T-helper 17 cell (primary cell): Measurements from ENCODE around the gene ARHGEF9. TPM values are rescaled to one million over a fixed set of nuclear protein-coding genes. Genes with fewer than 3 reads are reported as not detected.
A peak's percentile ranks its signal among the peaks of the same experiment; 100 is the strongest.

Experiments used
- ATAC-seq: fragments of 150-1000 bp; cut with Tn5 transposase; 2 replicates; pipeline ENCODE4 v1.10.0; 2021; ENCODE audit warnings: mild to moderate bottlenecking, moderate library complexity
- DNase-seq, 3 donors: peaks; one replicate each; pipeline versions ENCODE4 v3.0.0 to v3.0.0-alpha.2; 2020 to 2021
- H3K9me3 ChIP-seq: one replicate; pipeline ENCODE4 v1.7.0; 2013; ENCODE audit warnings: low read length, mild to moderate bottlenecking; ENCODE audit not compliant: control insufficient read depth, poor library complexity, severe bottlenecking
- H3K27ac Mint-ChIP-seq: one replicate; pipeline ENCODE4 v1.8.0; 2022; ENCODE audit warnings: mild to moderate bottlenecking, moderate library complexity, mixed read lengths
- H3K27me3 Mint-ChIP-seq: one replicate; pipeline ENCODE4 v1.8.0; 2022; ENCODE audit warnings: mixed read lengths
- H3K36me3 Mint-ChIP-seq: one replicate; pipeline ENCODE4 v1.8.0; 2022; ENCODE audit warnings: low read depth, mixed read lengths
- H3K4me1 Mint-ChIP-seq: one replicate; pipeline ENCODE4 v1.8.0; 2022; ENCODE audit warnings: mild to moderate bottlenecking, mixed read lengths
- H3K4me3 Mint-ChIP-seq: one replicate; pipeline ENCODE4 v1.8.0; 2022; ENCODE audit warnings: mild to moderate bottlenecking, moderate library complexity, mixed read lengths
- total RNA-seq, 4 donors: library from RNA in 2 of 4; stranded (reverse) in 2 of 4; gene quantifications; one replicate each; pipeline ENCODE4 v1.2.3 and lab custom pipeline; 2022 to 2026

The ARHGEF9 gene
- total RNA-seq, 2 donors from 2014 or later: 15.2 to 16.2 TPM

- no peaks in the 10 kb centered on the region for H3K36me3 Mint-ChIP-seq
- DNase-seq: no peak
- no peaks in the 10 kb centered on the region for H3K27me3 Mint-ChIP-seq
- H3K9me3 ChIP-seq: no peaks in the 10 kb centered on the region
- H3K27ac Mint-ChIP-seq: no peak overlapping the region
- H3K4me1 Mint-ChIP-seq: no peaks in the 10 kb centered on the region
- no peak overlapping the region for H3K4me3 Mint-ChIP-seq
- ATAC-seq: peak; percentile 48
These were observed 23.4 kb downstream of the ARHGEF9 start for GRCh38 chrX:63761639-63762038.

DNA sequence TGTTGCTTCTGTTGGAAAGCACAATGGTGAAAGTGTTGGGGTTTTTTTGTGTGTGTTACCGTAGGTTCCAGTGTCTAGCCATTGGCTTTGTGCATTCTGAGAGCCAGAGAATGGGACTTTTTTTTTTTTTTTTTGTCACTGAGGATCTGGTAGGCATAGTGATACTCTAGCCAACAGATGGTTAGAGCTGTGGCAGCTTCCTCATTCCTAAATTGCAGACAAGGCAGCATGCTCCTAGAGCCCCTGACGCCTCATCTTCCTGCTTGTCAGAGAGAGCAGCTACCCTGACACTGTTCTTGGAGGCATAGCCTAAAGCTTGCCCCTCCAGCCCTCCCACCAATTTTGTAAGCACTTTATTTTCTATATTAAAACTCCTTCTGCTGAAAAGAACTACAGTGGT lies 27.0 kb downstream of the ARHGEF9 start:
- Mint-ChIP-seq H3K4me1 (peaks cover 14% of the 10 kb centered on the region), H3K27ac (peak overlapping the region; percentile 67), H3K27me3 (no peaks in the 10 kb centered on the region), H3K4me3 (no peak overlapping the region), H3K36me3 (peaks cover 6% of the 10 kb centered on the region)
- H3K9me3 ChIP-seq: no peaks in the 10 kb centered on the region
- DNase-seq (no peak), ATAC-seq (no peak)

GRCh38 chrX:63755892-63756291 lies 29.1 kb downstream of the ARHGEF9 start:
- H3K27ac Mint-ChIP-seq: peak overlapping the region; percentile 97
- ATAC-seq (no peak), DNase-seq (no peak)
- peaks cover 6% of the 10 kb centered on the region for H3K36me3 Mint-ChIP-seq
- no peaks in the 10 kb centered on the region for H3K9me3 ChIP-seq
- peak overlapping the region; percentile 100 for H3K4me3 Mint-ChIP-seq
- H3K4me1 Mint-ChIP-seq: peaks cover 14% of the 10 kb centered on the region
- H3K27me3 Mint-ChIP-seq: no peaks in the 10 kb centered on the region

- H3K9me3 ChIP-seq: no peaks in the 10 kb centered on the region
- peak overlapping the region; percentile 97 for H3K27ac Mint-ChIP-seq
- H3K27me3 Mint-ChIP-seq: no peaks in the 10 kb centered on the region
- peak overlapping the region; percentile 100 for H3K4me3 Mint-ChIP-seq
- H3K4me1 Mint-ChIP-seq: peaks cover 17% of the 10 kb centered on the region
- H3K36me3 Mint-ChIP-seq: peaks cover 6% of the 10 kb centered on the region
- DNase-seq (peak; percentile 67 to 75 (median 75)), ATAC-seq (peak; percentile 96)
These were observed 30.0 kb downstream of the ARHGEF9 start for GRCh38 chrX:63754860-63755579.

GRCh38 chrX:63754136-63754859 lies 30.7 kb downstream of the ARHGEF9 start:
- peak overlapping the region; percentile 100 for H3K4me3 Mint-ChIP-seq
- ATAC-seq (peak; percentile 53), DNase-seq (peak in 2 of 3 donors; percentile 4 to 8)
- peak overlapping the region; percentile 97 for H3K27ac Mint-ChIP-seq
- H3K27me3 Mint-ChIP-seq: no peaks in the 10 kb centered on the region
- H3K9me3 ChIP-seq: no peaks in the 10 kb centered on the region
- peaks cover 19% of the 10 kb centered on the region for H3K4me1 Mint-ChIP-seq
- H3K36me3 Mint-ChIP-seq: peaks cover 6% of the 10 kb centered on the region

DNA sequence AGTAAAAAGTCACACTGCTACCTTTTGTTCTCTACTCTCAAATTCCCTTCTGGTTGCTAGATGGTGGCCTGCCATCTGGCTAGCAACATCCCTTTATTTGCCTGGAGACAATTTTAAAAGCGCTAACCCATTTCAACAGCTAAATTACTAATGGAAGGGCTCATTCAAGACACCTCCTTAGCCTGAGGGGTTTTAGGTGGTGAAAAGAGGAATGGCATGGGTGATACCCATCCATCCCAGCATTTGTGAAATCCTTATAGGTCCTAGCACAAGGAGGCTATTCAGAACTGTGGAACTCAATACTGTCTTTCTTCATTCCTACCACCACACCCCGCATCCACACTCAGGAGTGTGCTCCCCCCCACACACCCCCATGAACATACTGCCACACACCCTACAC lies 33.5 kb downstream of the ARHGEF9 start:
- Mint-ChIP-seq H3K36me3 (peaks cover 6% of the 10 kb centered on the region), H3K27ac (no peak overlapping the region), H3K4me3 (no peak overlapping the region), H3K27me3 (no peaks in the 10 kb centered on the region), H3K4me1 (peaks cover 23% of the 10 kb centered on the region)
- DNase-seq (no peak), ATAC-seq (no peak)
- no peaks in the 10 kb centered on the region for H3K9me3 ChIP-seq

GRCh38 chrX:63750811-63751210 lies 34.2 kb downstream of the ARHGEF9 start:
- no peak overlapping the region for H3K27ac Mint-ChIP-seq
- peaks cover 30% of the 10 kb centered on the region for H3K4me1 Mint-ChIP-seq
- DNase-seq (no peak), ATAC-seq (no peak)
- no peaks in the 10 kb centered on the region for H3K27me3 Mint-ChIP-seq
- H3K4me3 Mint-ChIP-seq: no peak overlapping the region
- peaks cover 6% of the 10 kb centered on the region for H3K36me3 Mint-ChIP-seq
- no peaks in the 10 kb centered on the region for H3K9me3 ChIP-seq

DNA sequence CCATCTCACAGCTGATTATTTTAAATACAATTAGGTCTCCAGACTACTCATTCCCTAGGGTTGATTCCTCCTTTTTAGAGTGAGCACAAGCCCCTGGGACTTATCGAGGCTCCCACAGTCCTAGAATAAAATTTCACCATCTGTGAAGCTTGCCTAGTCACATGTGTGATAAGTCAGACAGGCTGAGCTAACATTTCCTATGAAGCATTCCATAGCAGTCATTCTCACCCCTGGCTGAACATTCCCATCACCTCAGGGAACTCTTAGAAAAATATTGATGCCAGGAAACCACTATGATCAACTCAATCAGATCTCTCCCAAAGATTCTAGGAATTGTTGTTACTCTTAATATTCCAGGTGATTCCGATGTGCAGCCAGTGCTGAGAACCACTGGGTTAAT lies 37.7 kb downstream of the ARHGEF9 start:
- peaks cover 18% of the 10 kb centered on the region for H3K4me1 Mint-ChIP-seq

DNA sequence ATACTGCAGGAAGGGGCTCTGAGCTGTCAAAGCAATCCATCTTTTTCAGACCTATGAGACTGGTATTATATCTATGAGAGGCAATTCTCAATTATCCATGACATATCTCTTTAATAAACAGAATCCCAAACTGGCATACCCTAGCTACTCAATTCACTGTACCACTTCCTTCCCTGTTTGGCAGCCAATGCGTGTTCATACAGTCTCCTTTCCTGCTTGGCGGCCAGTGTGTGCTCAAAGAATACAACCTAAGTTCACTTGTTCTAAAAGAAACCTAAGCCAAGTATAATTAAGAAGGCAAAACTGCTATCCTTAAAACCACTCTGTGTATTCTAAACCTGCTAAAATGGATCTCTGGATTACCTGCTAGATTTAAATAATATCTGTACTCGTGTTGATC lies 38.3 kb downstream of the ARHGEF9 start:
- ATAC-seq (no peak), DNase-seq (no peak)
- Mint-ChIP-seq H3K4me3 (no peak overlapping the region), H3K4me1 (peaks cover 19% of the 10 kb centered on the region), H3K27me3 (no peaks in the 10 kb centered on the region), H3K36me3 (no peaks in the 10 kb centered on the region), H3K27ac (no peak overlapping the region)
- H3K9me3 ChIP-seq: no peaks in the 10 kb centered on the region

More for the DNA sequence above, 37.7 kb downstream of the ARHGEF9 start:
- no peaks in the 10 kb centered on the region for H3K27me3 Mint-ChIP-seq
- no peak overlapping the region for H3K27ac Mint-ChIP-seq
- H3K36me3 Mint-ChIP-seq: no peaks in the 10 kb centered on the region
- H3K9me3 ChIP-seq: no peaks in the 10 kb centered on the region
- no peak for DNase-seq
- H3K4me3 Mint-ChIP-seq: no peak overlapping the region
- ATAC-seq: no peak

- Mint-ChIP-seq H3K27ac (peak overlapping the region; percentile 16), H3K4me3 (peak overlapping the region; percentile 69), H3K36me3 (no peaks in the 10 kb centered on the region), H3K27me3 (no peaks in the 10 kb centered on the region), H3K4me1 (peaks cover 21% of the 10 kb centered on the region)
- peak; percentile 92 for ATAC-seq
- no peak for DNase-seq
- no peaks in the 10 kb centered on the region for H3K9me3 ChIP-seq
These were observed 38.7 kb downstream of the ARHGEF9 start for GRCh38 chrX:63746278-63746677.

DNA sequence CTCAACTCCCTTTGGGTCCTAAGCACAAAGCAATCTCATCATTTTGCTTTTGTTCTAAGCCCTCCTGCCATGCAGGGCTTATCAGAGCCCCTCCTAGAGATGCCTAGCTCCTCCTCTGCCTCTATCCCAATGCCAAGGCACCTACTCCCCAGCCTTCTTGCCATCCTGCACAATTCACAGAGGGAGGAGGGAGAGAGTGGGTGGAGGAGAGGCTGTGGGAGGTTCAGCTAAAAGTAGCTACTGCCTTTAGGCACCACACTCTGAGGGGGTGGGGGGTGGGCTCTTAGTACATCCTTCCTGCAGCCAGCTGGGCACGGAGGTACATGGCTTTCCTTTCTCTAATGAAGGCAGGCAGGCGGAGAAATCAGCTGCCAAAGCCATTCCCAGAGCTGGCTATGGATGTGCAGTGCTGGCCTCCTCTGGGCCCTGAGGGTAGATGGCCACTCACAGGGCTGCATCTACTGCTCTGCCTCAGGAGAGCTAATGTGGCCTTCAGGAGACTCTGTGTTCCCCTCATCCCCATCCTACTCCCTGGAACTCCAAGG lies 40.1 kb downstream of the ARHGEF9 start:
- Mint-ChIP-seq H3K4me1 (peaks cover 18% of the 10 kb centered on the region), H3K36me3 (no peaks in the 10 kb centered on the region), H3K4me3 (no peak overlapping the region), H3K27ac (no peak overlapping the region), H3K27me3 (no peaks in the 10 kb centered on the region)
- H3K9me3 ChIP-seq: no peaks in the 10 kb centered on the region
- ATAC-seq (no peak), DNase-seq (no peak)

GRCh38 chrX:63743596-63743995 lies 41.4 kb downstream of the ARHGEF9 start:
- DNase-seq: no peak
- no peaks in the 10 kb centered on the region for H3K36me3 Mint-ChIP-seq
- H3K4me1 Mint-ChIP-seq: peaks cover 18% of the 10 kb centered on the region
- no peak for ATAC-seq
- no peak overlapping the region for H3K4me3 Mint-ChIP-seq
- H3K27me3 Mint-ChIP-seq: no peaks in the 10 kb centered on the region
- no peaks in the 10 kb centered on the region for H3K9me3 ChIP-seq
- no peak overlapping the region for H3K27ac Mint-ChIP-seq

DNA sequence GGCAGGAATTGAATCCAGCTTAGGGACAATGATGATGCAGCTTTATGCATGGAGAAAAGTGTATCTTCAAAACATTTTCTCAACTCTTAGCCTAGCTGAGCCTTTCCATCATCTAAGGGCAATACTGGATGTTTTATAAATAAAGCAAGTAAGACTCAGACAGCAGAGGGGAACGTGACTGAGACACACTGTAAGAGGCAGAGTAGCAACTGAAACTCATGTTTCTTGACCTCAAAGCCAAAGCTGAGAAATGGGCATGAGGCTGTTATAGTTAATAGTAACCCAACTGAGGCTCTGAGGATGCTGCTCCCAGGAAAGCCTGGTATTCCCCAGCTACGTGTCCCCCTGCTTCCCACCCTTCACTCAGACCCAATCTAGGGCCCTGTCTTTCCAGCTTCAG lies 44.6 kb downstream of the ARHGEF9 start:
- H3K4me1 Mint-ChIP-seq: peaks cover 5% of the 10 kb centered on the region
- H3K27me3 Mint-ChIP-seq: no peaks in the 10 kb centered on the region
- H3K4me3 Mint-ChIP-seq: no peak overlapping the region
- no peaks in the 10 kb centered on the region for H3K36me3 Mint-ChIP-seq
- DNase-seq (no peak), ATAC-seq (no peak)
- no peaks in the 10 kb centered on the region for H3K9me3 ChIP-seq
- peak overlapping the region; percentile 4 for H3K27ac Mint-ChIP-seq
